ENCODE data around the gene PARD3B. TPM values are rescaled to one million over a fixed set of nuclear protein-coding genes. Genes with fewer than 3 reads are reported as not detected.

PARD3B gene
- total RNA-seq, 1 experiment from 2014 or later: 10.1 TPM

DNA sequence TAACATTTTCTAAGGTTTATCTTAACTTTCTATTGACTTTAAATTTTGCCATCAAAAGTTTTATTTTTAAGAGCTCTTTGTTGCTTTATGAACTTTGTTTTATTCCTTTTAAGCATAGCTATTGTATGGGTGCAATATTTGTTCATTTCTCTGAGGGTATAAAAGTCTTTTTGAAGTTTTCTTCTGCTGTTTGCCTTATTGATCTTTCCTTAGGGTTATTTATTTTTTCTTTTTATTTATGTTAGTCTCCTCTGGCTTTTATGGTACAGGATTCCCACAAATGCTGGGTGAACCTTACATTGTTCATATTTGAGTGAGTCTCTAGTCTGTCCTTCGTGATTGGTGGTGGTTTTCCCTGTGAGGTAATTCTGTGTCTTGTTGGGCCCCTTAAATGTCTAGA, 68.4 kb downstream of the PARD3B start:
- no peak for DNase-seq
- H3K9me3 Mint-ChIP-seq (ENCODE audit: low read depth, unreplicated experiment): no peaks in the 10 kb centered on the region
- CTCF ChIA-PET: no interaction called here
- BruUV-seq (replicated peaks): no TSS peak
- no peaks in the 10 kb centered on the region for H3K36me3 Mint-ChIP-seq (ENCODE audit: insufficient read depth, unreplicated experiment)
- H3K4me3 Mint-ChIP-seq (ENCODE audit: low read depth, unreplicated experiment): no peak overlapping the region
- TF ChIP-seq, protein P1, sequence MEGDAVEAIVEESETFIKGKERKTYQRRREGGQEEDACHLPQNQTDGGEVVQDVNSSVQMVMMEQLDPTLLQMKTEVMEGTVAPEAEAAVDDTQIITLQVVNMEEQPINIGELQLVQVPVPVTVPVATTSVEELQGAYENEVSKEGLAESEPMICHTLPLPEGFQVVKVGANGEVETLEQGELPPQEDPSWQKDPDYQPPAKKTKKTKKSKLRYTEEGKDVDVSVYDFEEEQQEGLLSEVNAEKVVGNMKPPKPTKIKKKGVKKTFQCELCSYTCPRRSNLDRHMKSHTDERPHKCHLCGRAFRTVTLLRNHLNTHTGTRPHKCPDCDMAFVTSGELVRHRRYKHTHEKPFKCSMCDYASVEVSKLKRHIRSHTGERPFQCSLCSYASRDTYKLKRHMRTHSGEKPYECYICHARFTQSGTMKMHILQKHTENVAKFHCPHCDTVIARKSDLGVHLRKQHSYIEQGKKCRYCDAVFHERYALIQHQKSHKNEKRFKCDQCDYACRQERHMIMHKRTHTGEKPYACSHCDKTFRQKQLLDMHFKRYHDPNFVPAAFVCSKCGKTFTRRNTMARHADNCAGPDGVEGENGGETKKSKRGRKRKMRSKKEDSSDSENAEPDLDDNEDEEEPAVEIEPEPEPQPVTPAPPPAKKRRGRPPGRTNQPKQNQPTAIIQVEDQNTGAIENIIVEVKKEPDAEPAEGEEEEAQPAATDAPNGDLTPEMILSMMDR (IDR thresholded peaks at IDR 0.05; ENCODE audit: unreplicated experiment): no peak
- no peak overlapping the region for H3K27ac Mint-ChIP-seq (ENCODE audit: unreplicated experiment)
- H3K4me1 Mint-ChIP-seq (ENCODE audit: low read depth, unreplicated experiment): peaks cover 33% of the 10 kb centered on the region
- intact Hi-C loops (cut with micrococcal nuclease; ENCODE audit: unreplicated experiment): loop anchor here (5.0 to 10.0 kb wide), 2 partner anchors 66 to 269 kb away; partner anchors contain the start of gene PARD3B
- H3K27me3 Mint-ChIP-seq (ENCODE audit: unreplicated experiment): no peaks in the 10 kb centered on the region

DNA sequence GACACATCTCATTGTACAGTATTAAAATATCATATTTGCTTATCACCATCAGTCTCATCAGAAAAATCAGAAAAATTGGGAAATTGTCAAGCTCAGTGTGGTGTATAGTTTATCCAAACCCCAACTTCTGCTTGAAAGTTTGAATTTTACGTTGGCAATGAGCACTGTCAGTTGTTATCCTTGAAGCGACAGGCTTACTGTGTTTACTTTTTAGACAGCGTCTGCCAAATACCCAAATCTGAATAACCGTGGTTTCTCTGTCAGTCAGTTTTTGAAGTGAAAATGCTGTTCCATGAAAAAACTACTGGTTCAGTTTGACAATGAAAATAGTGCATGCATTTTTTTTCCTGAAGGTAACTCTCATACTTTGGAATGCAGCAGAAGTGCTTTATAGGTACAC, 70.2 kb downstream of the PARD3B start:
- CTCF ChIA-PET: no interaction called here

DNA sequence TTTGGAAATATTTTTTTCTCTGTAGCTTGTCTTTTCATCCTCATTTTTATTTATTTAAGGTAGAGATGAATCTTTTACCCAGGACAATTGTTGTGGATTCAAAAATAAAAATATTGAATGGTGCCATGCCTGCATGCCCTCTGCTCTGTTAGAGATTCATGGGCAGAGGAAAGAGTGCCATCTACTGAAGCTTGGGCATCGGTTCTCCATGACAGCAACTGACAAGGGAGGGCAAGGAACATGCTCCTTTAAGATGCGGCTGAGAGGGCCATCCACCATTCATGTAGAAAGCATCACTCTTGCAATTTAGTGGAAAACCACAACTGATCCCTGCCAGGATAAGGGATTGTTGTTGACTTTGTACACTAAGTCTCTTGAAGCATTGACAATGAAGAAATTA, 79.9 kb downstream of the PARD3B start:
- intact Hi-C loops (cut with micrococcal nuclease; ENCODE audit: unreplicated experiment): loop anchor here (1.0 to 10.0 kb wide), 4 partner anchors 170 to 480 kb away; no protein-coding TSS in a partner anchor

More for the DNA sequence above, 70.2 kb downstream of the PARD3B start:
- Mint-ChIP-seq H3K27me3 (ENCODE audit: unreplicated experiment) (no peaks in the 10 kb centered on the region), H3K27ac (ENCODE audit: unreplicated experiment) (no peak overlapping the region), H3K4me3 (ENCODE audit: low read depth, unreplicated experiment) (no peak overlapping the region), H3K4me1 (ENCODE audit: low read depth, unreplicated experiment) (peaks cover 33% of the 10 kb centered on the region), H3K36me3 (ENCODE audit: insufficient read depth, unreplicated experiment) (no peaks in the 10 kb centered on the region), H3K9me3 (ENCODE audit: low read depth, unreplicated experiment) (no peaks in the 10 kb centered on the region)
- TF ChIP-seq, protein P1 (IDR thresholded peaks at IDR 0.05; ENCODE audit: unreplicated experiment): no peak
- no peak for DNase-seq
- BruUV-seq (replicated peaks): no TSS peak
- intact Hi-C loops (cut with micrococcal nuclease; ENCODE audit: unreplicated experiment): loop anchor here (10.0 kb wide), 1 partner anchor 271 kb away; no protein-coding TSS in a partner anchor

DNA sequence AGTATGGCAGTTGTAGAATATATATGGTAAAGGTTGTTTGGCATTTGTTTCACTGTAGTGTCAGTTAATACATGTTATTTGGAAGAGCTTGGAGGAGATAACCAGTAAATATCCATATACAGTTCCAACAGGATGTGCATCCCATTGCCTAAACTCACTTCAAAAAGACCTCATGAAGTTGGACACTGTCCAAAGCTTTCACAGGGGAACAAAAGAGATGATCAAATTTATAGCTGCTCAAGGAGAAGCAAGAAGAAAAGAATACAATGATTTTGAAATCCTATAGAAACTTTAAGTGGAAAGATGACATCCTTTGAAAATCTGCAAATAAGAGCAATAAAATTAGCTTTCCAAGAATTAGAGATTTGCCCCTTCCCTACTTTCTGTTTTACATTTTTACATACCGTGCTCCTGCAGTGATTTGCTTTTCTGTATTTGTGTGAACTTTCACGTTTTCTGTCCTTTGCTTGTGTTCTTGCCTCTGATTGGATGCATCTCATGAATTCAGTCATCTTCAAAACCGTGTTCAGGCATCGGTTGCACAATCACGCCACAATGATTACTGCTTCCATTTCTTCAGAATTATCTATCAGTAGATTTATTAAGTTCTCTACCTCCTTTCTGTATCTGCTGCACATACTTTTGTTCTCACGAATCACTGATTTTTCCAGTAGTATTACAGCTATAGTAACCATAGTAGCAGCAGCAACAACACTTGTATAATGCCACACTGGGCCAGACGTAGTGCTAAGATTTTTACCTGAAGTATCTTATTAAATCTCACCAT, 83.8 kb downstream of the PARD3B start:
- H3K9me3 Mint-ChIP-seq (ENCODE audit: low read depth, unreplicated experiment): no peaks in the 10 kb centered on the region
- TF ChIP-seq, protein P1 (IDR thresholded peaks at IDR 0.05; ENCODE audit: unreplicated experiment): no peak
- no peak overlapping the region for H3K27ac Mint-ChIP-seq (ENCODE audit: unreplicated experiment)
- no TSS peak for BruUV-seq (replicated peaks)
- DNase-seq: no peak
- H3K27me3 Mint-ChIP-seq (ENCODE audit: unreplicated experiment): no peaks in the 10 kb centered on the region
- CTCF ChIA-PET: no interaction called here
- intact Hi-C loops (cut with micrococcal nuclease; ENCODE audit: unreplicated experiment): loop anchor here (10.0 kb wide), 1 partner anchor 174 kb away; no protein-coding TSS in a partner anchor
- no peaks in the 10 kb centered on the region for H3K36me3 Mint-ChIP-seq (ENCODE audit: insufficient read depth, unreplicated experiment)
- H3K4me1 Mint-ChIP-seq (ENCODE audit: low read depth, unreplicated experiment): no peaks in the 10 kb centered on the region
- no peak overlapping the region for H3K4me3 Mint-ChIP-seq (ENCODE audit: low read depth, unreplicated experiment)

More for the DNA sequence above, 79.9 kb downstream of the PARD3B start:
- TF ChIP-seq, protein P1 (IDR thresholded peaks at IDR 0.05; ENCODE audit: unreplicated experiment): peak; percentile 19
- DNase-seq: peak; percentile 24
- no TSS peak for BruUV-seq (replicated peaks)
- CTCF ChIA-PET: interaction anchor here (0.6 kb wide), 1 partner anchor 67 kb away, joined by 3 read pairs; no protein-coding TSS in a partner anchor
- Mint-ChIP-seq H3K36me3 (ENCODE audit: insufficient read depth, unreplicated experiment) (no peaks in the 10 kb centered on the region), H3K4me1 (ENCODE audit: low read depth, unreplicated experiment) (no peaks in the 10 kb centered on the region), H3K4me3 (ENCODE audit: low read depth, unreplicated experiment) (no peak overlapping the region), H3K27me3 (ENCODE audit: unreplicated experiment) (no peaks in the 10 kb centered on the region), H3K9me3 (ENCODE audit: low read depth, unreplicated experiment) (no peaks in the 10 kb centered on the region), H3K27ac (ENCODE audit: unreplicated experiment) (no peak overlapping the region)
